ENCODE measurements around the gene MTHFD1L.
A peak's percentile ranks its signal among the peaks of the same experiment; 100 is the strongest.

MTHFD1L gene

GRCh38 chr6:150866147-150866990 is 867 bp downstream of the MTHFD1L start:
- DNase-seq = peak; percentile 92

- DNase-seq = no peak
Measured at GRCh38 chr6:150866991-150867501, 1.5 kb downstream of the MTHFD1L start.

GRCh38 chr6:150868759-150869158 is 3.3 kb downstream of the MTHFD1L start:
- no peak for DNase-seq

GRCh38 chr6:150874179-150874578 is 8.7 kb downstream of the MTHFD1L start:
- DNase-seq = no peak

- DNase-seq = no peak
Measured at GRCh38 chr6:150875841-150876240, 10.3 kb downstream of the MTHFD1L start.

- no peak for DNase-seq
Measured at GRCh38 chr6:150876598-150876997, 11.1 kb downstream of the MTHFD1L start.

GRCh38 chr6:150877928-150878327 is 12.4 kb downstream of the MTHFD1L start:
- DNase-seq = no peak

- no peak for DNase-seq
Measured at GRCh38 chr6:150878347-150879213, 13.1 kb downstream of the MTHFD1L start.

GRCh38 chr6:150880336-150880735 is 14.8 kb downstream of the MTHFD1L start:
- DNase-seq = no peak

GRCh38 chr6:150881911-150882481 is 16.5 kb downstream of the MTHFD1L start:
- DNase-seq = no peak

- no peak for DNase-seq
Measured at GRCh38 chr6:150883521-150883920, 18.0 kb downstream of the MTHFD1L start.

- no peak for DNase-seq
Measured at GRCh38 chr6:150886155-150886554, 20.7 kb downstream of the MTHFD1L start.

GRCh38 chr6:150887978-150888563 is 22.6 kb downstream of the MTHFD1L start:
- no peak for DNase-seq

- DNase-seq = no peak
Measured at GRCh38 chr6:150890346-150890745, 24.8 kb downstream of the MTHFD1L start.

- DNase-seq = peak; percentile 83
Measured at GRCh38 chr6:150891888-150892485, 26.5 kb downstream of the MTHFD1L start.

GRCh38 chr6:150894191-150894744 is 28.8 kb downstream of the MTHFD1L start:
- DNase-seq = no peak

GRCh38 chr6:150894935-150895552 is 29.5 kb downstream of the MTHFD1L start:
- DNase-seq = peak; percentile 67

- no peak for DNase-seq
Measured at GRCh38 chr6:150895928-150896632, 30.6 kb downstream of the MTHFD1L start.

- no peak for DNase-seq
Measured at GRCh38 chr6:150897400-150897943, 32.0 kb downstream of the MTHFD1L start.

- no peak for DNase-seq
Measured at GRCh38 chr6:150898399-150899170, 33.1 kb downstream of the MTHFD1L start.
